CD4-positive, alpha-beta T cell treated with Interleukin-6 at 100 ng/mL for 8 hours (primary cell): ENCODE results near the gene PNMA6F.

ENCODE experiments used
- DNase-seq: peaks from one replicate; pipeline ENCODE4 v3.0.0-alpha.2; 2020; ENCODE audit warnings: mixed read lengths, low spot score

Gene PNMA6F

GRCh38 chrX:153321381-153322124, at the start of gene PNMA6F:
Gene PNMA6F (minus strand): TSS chrX:153321767. CDS start chrX:153320674, 1,093 bp downstream.
- DNase-seq: no peak

- DNase-seq: no peak
Measured at GRCh38 chrX:153371256-153371655, 49.7 kb upstream of the PNMA6F start.

DNA sequence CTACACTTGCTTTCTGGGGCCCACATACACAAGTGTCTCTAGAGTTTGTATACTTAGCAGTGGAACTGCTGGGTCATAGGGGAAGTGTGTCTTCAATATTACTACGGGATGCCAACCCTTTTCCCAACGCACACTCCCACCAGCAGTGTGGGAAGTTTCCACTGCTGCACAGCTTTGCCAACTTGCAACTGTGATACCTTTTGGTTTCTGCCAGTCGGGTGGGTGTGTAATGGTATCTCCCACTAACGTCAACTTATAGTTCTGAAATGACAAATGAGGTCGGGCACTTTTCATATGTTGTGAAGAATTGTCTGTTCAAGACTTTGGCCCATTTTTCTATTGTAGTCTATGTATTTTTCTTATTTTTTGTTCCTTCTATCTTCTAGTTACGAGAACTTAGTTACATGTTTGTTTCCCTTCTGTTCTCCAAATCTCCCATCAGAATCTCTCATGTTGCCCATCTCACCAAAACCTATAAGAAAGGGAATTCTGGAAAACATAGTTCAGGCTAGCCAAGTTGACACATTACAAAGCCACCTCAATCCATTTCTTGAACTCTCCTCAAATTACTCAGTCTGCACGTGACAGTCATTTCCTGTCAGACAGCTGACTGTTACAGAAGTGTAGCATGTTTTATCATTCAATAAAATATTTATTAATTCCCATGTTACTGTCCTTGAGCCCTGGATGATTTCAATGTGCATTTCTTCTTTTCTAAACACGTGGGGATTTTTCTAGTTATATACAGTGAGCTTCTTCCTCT, 48.9 kb upstream of the PNMA6F start:
- no peak for DNase-seq

DNA sequence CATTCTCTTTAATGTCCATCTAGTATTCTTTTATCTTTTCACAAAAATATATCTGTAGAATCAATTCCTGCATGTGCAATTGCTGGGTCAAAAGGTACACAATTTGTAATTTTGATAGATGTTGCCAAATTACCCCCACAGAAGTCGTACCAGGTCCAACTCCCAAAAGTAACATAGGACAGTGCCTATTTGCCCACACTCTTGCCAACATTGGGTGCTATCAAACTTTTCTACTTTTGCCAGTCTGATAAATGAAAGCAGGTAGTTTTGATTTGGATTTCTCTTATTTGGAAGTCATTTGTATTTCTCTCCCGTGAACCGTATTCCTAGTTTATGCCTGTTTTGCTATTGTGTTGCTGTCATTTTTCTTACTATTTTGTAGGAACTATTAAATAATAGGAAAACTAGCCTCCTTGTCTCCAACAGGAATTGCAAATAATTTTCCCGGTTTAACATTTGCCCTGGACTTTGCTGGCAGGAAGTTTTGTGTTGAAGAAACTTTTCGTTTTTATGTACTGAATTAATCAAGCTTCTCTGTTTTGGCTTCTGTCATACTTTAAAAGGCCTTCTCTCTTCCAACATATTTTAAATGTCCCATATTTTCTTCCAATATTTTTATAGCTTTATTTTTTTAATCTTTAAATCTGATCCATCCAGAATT, 45.4 kb upstream of the PNMA6F start:
- no peak for DNase-seq

GRCh38 chrX:153366119-153366518, 44.6 kb upstream of the PNMA6F start:
- no peak for DNase-seq

- no peak for DNase-seq
Measured at GRCh38 chrX:153365670-153366069, 44.1 kb upstream of the PNMA6F start.

DNA sequence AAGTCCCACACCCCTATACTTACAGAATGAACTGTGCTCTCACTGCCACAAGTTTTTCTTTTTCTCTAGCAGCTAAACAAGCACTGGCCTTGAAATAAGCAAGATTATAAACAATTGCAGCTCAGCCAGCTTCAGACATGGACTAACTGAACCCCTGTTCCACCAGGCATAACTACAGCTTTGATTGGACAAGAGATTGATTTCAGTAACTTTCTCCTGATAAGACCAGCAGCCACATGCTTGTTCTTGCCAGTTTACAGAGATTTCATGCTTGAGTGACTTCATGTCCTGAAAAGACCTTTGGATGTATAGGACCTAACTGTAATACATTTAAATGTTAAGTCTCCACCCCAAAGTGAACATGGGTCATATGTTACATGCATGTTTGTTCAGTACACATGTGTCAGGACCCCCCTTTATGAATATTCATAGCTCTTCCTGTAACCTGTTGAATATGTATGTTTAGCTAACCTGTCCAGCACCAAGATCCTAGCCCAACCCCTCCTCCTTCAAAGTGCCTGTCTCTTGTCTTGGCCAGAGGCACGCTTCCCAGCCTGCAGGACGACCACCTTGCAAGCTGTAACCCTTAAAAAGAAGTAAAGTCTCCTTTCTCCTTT, 40.3 kb upstream of the PNMA6F start:
- no peak for DNase-seq

- no peak for DNase-seq
Measured at GRCh38 chrX:153357877-153358276, 36.3 kb upstream of the PNMA6F start.

DNA sequence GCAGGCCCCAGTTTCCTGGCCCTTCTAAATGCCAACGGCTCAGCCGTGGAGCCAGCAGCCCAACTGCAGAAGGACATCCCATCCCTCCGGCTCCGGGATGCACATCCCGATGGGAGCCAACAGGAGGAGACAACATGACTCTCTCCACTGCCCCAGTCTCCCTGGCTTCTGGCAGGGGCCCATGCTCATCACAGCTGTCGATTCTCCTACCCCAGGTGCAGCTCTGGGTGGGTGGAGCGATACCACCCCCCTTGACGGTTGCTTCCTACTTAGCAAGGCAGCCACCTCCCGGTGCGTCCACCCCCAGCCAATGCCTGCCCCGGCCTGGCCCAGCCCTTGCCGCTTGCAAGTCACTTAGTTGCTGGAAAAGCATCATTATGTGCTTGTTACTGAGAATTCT, 31.8 kb upstream of the PNMA6F start:
- no peak for DNase-seq

DNA sequence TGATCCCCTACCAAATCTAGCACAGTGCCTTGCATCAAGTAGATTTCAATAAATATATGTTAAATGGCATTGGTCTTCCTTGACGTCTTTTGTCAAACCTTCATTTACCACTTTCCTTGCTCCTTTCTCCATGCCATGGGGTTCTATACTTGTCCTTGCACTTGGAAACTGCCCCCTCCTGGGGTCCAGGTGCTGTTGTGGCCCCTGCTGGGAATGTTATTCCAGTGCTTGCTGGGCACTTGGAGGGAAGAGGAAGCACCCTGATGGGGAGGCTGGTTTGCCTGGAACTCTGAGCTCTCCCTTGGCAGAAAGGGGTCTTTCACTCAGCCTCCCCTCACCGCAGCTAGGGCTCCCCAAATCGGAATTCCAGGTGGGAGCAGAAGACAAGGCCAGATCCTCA, 31.3 kb upstream of the PNMA6F start:
- DNase-seq: no peak

DNA sequence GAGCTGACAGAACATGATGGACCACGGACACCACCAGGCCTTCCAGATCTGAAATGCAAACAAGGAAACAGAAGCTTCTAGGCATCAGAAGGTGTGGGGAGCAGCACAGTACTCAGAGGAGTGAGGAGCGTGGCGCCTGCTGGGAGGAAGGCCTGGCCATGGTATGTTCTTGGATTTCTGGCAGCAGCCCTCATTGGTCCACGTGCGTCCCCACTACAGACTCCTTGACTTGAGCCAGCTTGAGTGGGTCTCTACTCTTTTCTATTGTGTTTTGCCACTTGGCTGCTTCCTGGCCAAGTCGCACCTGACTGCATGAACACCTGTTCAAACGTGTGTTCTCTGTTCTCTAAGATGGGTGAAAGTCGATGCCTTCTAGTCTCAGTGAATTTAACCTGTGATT, 30.4 kb upstream of the PNMA6F start:
- no peak for DNase-seq

DNA sequence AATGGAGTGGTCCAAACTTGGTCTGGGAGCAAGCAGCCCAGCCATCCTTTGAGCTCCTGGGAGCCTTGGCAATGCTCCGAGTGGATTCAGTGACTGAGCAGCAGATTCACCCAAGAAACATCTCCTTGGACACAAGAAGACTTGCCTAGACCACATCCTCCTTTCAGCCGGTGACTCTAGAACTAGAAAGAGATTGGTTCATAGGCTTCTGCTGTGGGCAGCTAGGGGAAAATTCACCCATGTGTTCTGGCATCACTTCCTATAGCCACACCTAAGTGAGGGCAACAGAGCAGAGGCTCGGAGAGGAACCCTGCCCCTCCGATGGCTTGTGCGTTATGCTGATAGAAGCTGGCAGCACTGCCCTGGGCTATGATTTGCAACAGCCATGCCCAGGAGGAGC, 28.4 kb upstream of the PNMA6F start:
- DNase-seq: no peak

DNA sequence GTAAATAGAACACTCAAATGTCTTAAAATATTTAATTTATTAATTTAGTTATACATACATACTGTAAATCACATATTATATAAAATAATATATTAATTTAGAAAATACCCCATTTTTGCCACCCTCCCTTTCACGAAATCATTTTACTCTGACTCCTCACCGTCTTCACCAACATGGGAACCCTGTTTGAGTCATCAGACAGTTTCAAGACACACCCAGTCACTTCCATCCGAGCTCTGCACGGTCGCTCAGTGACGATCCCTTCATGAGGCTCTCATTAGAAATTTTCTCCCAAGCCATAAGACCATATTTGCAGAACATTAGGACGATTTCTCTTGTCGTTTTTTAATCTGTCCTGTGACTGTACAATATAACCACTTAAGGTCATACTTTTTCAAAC, 26.9 kb upstream of the PNMA6F start:
- DNase-seq: no peak

DNA sequence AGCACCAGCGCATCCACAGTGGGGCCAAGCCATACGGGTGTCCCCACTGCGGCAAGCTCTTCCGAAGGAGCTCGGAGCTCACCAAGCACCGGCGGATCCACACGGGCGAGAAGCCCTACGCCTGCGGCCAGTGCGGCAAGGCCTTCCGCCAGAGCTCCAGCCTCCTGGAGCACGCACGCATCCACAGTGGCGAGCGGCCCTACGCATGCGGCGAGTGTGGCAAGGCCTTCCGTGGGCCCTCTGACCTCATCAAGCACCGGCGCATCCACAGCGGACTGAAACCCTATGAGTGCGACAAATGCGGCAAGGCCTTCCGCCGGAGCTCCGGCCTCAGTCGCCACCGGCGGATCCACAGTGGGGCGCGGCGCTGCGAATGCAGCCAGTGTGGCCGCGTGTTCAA, 26.0 kb upstream of the PNMA6F start:
- no peak for DNase-seq

DNA sequence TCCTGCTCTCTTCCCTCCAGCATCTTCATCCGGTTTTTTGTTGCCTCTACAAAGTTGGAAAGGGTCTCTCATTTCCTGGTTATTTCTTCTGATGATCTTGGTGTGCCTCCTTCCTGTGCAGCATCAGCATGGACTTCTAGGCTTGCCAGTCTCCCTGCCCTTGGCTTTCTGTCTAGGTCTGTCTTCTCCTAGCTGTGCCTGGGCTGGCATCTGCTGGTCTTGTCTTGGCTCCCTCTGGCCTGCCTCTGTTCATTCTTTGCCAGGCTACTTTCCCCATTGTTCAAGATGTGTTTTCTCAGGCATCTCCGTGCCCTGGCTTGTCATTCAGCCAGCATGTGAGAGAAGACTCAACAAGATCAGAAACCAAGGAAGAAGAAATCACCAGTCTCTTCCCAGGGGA, 22.1 kb upstream of the PNMA6F start:
- DNase-seq: no peak

- DNase-seq: no peak
Measured at GRCh38 chrX:153342762-153343558, 21.4 kb upstream of the PNMA6F start.

DNA sequence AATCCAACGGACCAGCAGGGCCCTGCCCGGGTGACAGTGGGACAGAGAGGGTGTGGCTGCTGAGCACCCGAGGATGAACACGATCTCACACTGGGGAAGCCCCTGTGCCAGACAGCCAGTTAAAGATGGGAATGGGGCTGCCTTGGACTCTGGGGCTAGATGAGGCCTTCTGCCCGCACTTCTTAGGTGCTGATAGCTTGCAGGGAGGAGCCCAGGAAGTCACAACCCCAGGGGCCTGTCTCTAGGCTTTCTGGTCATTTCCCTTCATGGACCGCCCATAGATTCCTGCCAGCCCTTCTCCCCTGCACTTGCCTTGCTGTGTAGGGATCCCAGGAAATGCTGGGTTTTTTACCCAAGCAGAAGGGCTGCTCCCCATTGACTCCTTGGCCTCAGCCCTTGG, 18.5 kb upstream of the PNMA6F start:
- no peak for DNase-seq

- no peak for DNase-seq
Measured at GRCh38 chrX:153339662-153340061, 18.1 kb upstream of the PNMA6F start.

GRCh38 chrX:153338836-153339235, 17.3 kb upstream of the PNMA6F start:
- DNase-seq: no peak

GRCh38 chrX:153336988-153337387, 15.4 kb upstream of the PNMA6F start:
- DNase-seq: no peak

- no peak for DNase-seq
Measured at GRCh38 chrX:153336121-153336894, 14.7 kb upstream of the PNMA6F start.
